Measurements from ENCODE around the gene COQ10A.
"Not testable (repeated sequence)": the region's sequence is repeated elsewhere in the genome, so short reads cannot be mapped to it uniquely, and the experiment has no call there.

COQ10A gene

GRCh38 chr12:56282030-56282429, 15.3 kb downstream of the COQ10A start:
- DNase-seq = no peak

- no peak for DNase-seq
Observed at GRCh38 chr12:56282579-56282978, 15.8 kb downstream of the COQ10A start.

GRCh38 chr12:56284263-56284662, 17.5 kb downstream of the COQ10A start:
- DNase-seq = not testable (repeated sequence)

GRCh38 chr12:56286044-56286830, 19.5 kb downstream of the COQ10A start:
- no peak for DNase-seq

- peak; percentile 71 for DNase-seq
Observed at GRCh38 chr12:56288705-56289387, 22.1 kb downstream of the COQ10A start.

- DNase-seq = no peak
Observed at GRCh38 chr12:56293795-56294194, 27.1 kb downstream of the COQ10A start.

GRCh38 chr12:56296295-56296694, 29.6 kb downstream of the COQ10A start:
- DNase-seq = peak; percentile 55

GRCh38 chr12:56297400-56297799, 30.7 kb downstream of the COQ10A start:
- no peak for DNase-seq

- DNase-seq = peak; percentile 18
Observed at GRCh38 chr12:56298828-56299227, 32.1 kb downstream of the COQ10A start.

GRCh38 chr12:56299308-56299852, 32.6 kb downstream of the COQ10A start:
- peak; percentile 79 for DNase-seq

GRCh38 chr12:56299853-56300643, 33.3 kb downstream of the COQ10A start, which contains the start of gene CS:
Gene CS, minus strand, starts transcription at chr12:56300330. Its CDS starts 129 bp downstream, at chr12:56300201.
- DNase-seq = peak; percentile 100

GRCh38 chr12:56300644-56301464, 34.1 kb downstream of the COQ10A start:
- peak; percentile 71 for DNase-seq

- no peak for DNase-seq
Observed at GRCh38 chr12:56304276-56304675, 37.5 kb downstream of the COQ10A start.

GRCh38 chr12:56304872-56305590, 38.3 kb downstream of the COQ10A start:
- DNase-seq = no peak

GRCh38 chr12:56307221-56307965, 40.7 kb downstream of the COQ10A start:
- DNase-seq = no peak

- no peak for DNase-seq
Observed at GRCh38 chr12:56308714-56309113, 42.0 kb downstream of the COQ10A start.

- no peak for DNase-seq
Observed at GRCh38 chr12:56311003-56311402, 44.3 kb downstream of the COQ10A start.

- DNase-seq = peak; percentile 35
Observed at GRCh38 chr12:56315249-56315621, 48.5 kb downstream of the COQ10A start.

- peak; percentile 99 for DNase-seq
Observed at GRCh38 chr12:56315622-56316473, 49.1 kb downstream of the COQ10A start, which contains the start of gene CNPY2. Gene CNPY2, minus strand, starts transcription at chr12:56315988. Its CDS starts 771 bp downstream, at chr12:56315217.

GRCh38 chr12:56317675-56318074, 50.9 kb downstream of the COQ10A start:
- DNase-seq = no peak

Measured in hematopoietic multipotent progenitor cell treated with erythropoietin and hydrocortisone succinate and interleukin-3 and kit ligand, for 4 days (in vitro differentiated cells).